Measurements from ENCODE around the gene SEC31A. TPM values are rescaled to one million over a fixed set of nuclear protein-coding genes. Genes with fewer than 3 reads are reported as not detected.
"Not testable (repeated sequence)": the region's sequence is repeated elsewhere in the genome, so short reads cannot be mapped to it uniquely, and the experiment has no call there.

Gene SEC31A
- total RNA-seq, 1 donor from 2014 or later: 98.8 TPM

DNA sequence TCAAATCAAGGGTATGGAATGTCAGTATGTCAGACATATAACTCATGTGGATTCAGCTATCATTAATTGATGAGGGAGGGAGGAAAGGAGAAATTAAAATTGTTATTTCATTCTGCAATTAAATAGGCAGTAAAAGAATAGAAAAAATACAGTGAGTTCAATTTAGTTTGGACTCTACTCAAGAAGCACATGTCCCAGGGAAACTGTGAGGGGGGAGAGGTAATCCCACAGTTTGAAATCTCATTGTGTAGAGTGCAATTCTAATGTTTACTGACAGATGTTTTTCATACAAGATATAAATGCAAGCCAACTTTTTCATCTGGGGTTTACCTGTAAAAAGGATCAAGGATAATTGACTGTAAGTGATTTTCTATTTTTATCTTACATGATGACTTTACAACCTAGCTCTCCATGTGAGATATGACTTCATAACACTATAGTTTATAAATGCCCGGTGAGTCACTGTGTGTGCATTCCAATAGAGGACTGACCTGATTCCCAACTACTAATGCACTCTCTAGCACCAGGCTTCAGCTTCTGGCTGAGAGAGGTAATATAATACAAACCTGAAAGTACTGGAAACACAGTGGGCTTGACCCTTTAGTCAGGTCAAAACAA, 57.1 kb downstream of the SEC31A start:
- no peak overlapping the region for H3K4me3 ChIP-seq (ENCODE audit: low read depth, low read length)
- TF ChIP-seq, protein P1, sequence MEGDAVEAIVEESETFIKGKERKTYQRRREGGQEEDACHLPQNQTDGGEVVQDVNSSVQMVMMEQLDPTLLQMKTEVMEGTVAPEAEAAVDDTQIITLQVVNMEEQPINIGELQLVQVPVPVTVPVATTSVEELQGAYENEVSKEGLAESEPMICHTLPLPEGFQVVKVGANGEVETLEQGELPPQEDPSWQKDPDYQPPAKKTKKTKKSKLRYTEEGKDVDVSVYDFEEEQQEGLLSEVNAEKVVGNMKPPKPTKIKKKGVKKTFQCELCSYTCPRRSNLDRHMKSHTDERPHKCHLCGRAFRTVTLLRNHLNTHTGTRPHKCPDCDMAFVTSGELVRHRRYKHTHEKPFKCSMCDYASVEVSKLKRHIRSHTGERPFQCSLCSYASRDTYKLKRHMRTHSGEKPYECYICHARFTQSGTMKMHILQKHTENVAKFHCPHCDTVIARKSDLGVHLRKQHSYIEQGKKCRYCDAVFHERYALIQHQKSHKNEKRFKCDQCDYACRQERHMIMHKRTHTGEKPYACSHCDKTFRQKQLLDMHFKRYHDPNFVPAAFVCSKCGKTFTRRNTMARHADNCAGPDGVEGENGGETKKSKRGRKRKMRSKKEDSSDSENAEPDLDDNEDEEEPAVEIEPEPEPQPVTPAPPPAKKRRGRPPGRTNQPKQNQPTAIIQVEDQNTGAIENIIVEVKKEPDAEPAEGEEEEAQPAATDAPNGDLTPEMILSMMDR (conservative IDR thresholded peaks at IDR 0.05; ENCODE audit: low read depth, low read length): no peak
- DNase-seq (ENCODE audit: low read depth): no peak

DNA sequence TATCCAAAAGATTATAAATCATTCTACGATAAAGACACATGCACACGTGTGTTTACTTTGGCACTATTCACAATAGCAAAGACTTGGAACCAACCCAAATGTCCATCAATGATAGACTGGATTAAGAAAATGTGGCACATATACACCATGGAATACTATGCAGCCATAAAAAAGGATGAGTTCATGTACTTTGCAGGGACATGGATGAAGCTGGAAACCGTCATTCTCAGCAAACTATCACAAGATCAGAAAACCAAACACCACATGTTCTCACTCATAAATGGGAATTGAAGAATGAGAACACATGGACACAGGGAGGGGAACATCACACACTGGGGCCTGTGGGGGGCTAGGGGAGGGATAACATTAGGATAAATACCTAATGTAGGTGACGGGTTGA, 57.9 kb downstream of the SEC31A start:
- DNase-seq (ENCODE audit: low read depth); H3K4me3 ChIP-seq (ENCODE audit: low read depth, low read length): not testable (repeated sequence)

DNA sequence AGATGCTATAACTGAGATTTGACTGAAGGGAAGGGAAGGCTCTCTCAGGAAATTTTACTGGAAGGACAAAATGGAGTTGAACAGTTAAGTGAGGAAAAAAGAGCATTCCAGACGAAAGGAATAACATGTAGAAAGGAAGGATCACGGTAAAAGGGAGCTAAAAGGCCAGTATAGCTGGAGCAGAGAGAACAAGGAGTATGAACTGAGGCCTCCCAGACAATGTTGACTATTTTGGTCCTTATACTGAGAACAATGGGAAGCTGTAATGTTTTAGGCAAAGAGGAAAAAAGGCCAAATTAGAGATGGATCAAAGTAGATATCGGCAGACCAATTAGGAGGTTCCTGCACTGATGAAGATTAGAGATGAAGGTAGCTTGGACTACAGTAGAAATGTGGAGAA, 65.5 kb downstream of the SEC31A start:
- TF ChIP-seq, protein P1 (conservative IDR thresholded peaks at IDR 0.05; ENCODE audit: low read depth, low read length): no peak

DNA sequence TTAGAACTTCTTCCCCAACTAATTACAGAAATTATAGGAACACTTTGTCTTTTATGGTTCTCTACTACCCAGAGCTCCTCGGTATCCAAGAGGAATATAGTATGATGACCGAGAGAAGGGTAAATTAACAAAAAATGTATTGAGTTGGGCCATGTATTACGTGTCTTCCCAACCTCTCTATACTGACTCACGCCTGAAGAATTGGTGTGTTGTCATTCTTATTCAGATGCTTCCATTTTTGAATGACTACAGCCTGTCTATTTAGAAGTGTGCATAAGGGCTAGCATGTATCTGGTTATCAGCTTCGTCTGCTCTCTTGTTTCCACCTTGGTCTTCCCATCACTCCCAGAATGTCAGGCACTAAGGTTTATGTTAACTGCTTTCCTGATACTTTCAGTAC, 67.9 kb downstream of the SEC31A start:
- no peak for DNase-seq (ENCODE audit: low read depth)
- TF ChIP-seq, protein P1 (conservative IDR thresholded peaks at IDR 0.05; ENCODE audit: low read depth, low read length): no peak
- no peak overlapping the region for H3K4me3 ChIP-seq (ENCODE audit: low read depth, low read length)

More for the DNA sequence above, 65.5 kb downstream of the SEC31A start:
- DNase-seq (ENCODE audit: low read depth): no peak
- H3K4me3 ChIP-seq (ENCODE audit: low read depth, low read length): no peak overlapping the region

DNA sequence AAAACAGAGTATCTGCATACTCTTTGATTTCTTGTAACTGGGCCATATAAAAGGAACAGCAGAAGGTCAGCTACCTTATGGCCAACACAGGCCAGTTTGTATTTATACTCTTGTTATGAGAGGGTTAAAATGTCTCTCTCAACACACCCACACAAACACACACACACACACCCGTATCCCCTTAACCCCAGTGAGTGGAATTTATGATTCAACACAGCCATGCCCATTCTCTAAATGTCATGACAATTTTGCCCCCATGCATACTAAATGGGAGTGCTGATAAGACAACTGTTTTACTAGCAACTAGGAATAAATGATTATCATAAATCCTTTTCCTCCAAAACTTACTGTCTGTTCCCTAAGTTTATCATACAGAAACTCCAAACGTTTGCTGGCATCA, 70.3 kb downstream of the SEC31A start:
- no peak for DNase-seq (ENCODE audit: low read depth)
- no peak overlapping the region for H3K4me3 ChIP-seq (ENCODE audit: low read depth, low read length)
- TF ChIP-seq, protein P1 (conservative IDR thresholded peaks at IDR 0.05; ENCODE audit: low read depth, low read length): no peak

DNA sequence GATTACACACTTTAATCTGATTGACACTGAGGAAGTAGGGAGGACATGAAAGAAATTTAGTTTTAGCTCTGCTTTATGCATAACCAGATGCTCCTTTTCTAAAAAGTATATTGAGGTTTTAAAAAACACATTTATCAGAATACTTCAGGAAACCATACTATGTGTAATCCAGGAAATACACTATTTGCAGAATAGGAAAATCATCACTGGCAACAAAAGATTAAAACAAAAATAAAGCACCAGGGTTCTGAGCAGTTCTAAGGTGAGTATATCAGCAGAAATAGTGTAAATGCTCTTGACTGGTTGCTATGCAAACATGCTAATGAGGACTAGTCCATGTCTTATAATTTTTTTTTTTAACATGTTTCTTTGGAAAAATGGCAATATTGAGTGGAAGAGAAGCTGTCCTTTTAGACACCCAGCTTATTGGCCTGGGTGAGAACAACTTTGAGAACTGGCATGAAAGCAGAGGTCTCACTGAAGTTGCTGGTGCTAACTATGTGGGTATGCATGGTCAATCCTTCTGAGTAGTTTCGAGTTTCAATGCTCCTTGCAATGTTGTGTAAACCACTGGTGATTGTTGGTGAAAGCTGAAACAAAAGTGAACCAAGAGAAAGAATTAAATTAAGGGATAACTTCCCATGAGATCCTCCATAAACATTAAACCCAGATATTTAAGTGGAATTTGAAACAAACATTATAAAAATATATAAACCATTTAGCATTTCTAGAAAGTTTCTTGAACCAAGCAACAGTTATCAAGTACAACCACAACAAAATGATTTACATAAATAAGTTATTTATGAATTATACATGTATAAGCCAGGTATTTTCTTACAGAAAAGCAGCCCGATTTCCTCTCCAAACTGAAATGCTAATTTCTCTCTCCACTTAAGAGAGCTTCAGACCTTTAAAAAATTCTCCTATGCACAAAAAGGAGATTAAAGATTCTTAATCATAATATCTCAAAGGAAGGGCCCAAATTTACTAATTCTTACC, 72.0 kb downstream of the SEC31A start:
- DNase-seq (ENCODE audit: low read depth): no peak
- TF ChIP-seq, protein P1 (conservative IDR thresholded peaks at IDR 0.05; ENCODE audit: low read depth, low read length): no peak
- H3K4me3 ChIP-seq (ENCODE audit: low read depth, low read length): no peak overlapping the region

DNA sequence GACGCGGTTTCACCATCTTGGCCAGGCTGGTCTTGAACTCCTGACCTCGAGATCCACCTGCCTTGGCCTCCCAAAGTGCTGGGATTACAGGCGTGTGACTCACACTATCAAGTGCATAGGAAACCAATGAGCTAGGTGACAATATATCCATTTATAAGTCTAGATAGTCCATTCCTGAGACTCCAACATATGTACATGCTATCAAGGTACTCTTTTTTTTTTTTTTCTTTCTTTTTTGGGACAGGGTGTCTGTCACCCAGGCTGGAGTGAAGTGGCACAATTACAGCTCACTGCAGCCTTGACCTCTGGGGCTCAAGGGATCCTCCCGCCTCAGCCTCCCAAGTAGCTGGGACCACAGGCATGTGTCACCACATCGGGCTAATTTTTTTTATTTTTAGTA, 74.1 kb downstream of the SEC31A start:
- H3K4me3 ChIP-seq (ENCODE audit: low read depth, low read length); DNase-seq (ENCODE audit: low read depth): not testable (repeated sequence)

DNA sequence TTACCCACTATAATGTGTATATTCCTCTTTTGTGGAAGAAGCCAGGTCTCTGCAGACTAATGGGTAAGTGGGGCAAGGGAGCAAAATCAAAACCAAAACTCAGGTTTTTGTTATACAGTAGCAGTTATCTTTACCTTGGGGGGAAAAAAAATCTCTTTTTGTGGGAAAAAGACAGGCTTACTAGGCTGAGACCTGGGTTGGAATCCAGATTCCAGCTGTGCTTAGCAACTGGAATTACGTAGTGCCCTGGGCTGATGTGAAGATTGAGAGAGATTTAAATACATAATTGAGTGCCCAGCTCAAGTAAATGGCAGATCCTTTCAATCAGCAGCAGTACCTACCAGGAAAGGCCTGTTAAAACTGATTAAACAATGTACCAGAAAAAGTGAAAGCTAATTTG, 76.9 kb downstream of the SEC31A start:
- no peak overlapping the region for H3K4me3 ChIP-seq (ENCODE audit: low read depth, low read length)
- DNase-seq (ENCODE audit: low read depth): no peak
- TF ChIP-seq, protein P1 (conservative IDR thresholded peaks at IDR 0.05; ENCODE audit: low read depth, low read length): no peak

Measured in epithelial cell of proximal tubule (primary cell).